OCI-M2 (cell line): ENCODE data around the gene PIK3CD.
"Not testable (repeated sequence)": the region's sequence is repeated elsewhere in the genome, so short reads cannot be mapped to it uniquely, and the experiment has no call there.

Experiments
- DNase-seq: peaks from one replicate; lab custom pipeline; 2025; ENCODE audit not compliant: unreplicated experiment; lab: John Stamatoyannopoulos, UW

Gene PIK3CD

DNA sequence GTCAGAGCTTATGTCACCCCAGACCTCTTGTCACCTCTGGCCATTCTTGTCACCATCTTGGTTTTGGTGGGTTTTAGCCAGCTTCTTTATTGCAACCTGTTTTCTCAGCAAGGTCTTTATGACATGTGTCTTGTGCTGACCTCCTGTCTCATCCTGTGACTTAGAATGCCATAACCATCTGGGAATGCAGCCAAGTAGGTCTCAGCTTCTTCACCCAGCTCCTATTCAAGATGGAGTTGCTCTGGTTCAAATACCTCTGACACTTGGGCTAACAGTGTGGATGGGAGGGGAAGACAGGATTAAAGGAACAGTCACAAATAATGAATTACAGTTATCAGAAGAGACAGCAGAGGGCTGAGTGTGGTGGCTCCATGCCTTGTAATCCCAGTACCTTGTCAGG, 30.5 kb upstream of the PIK3CD start:
- no peak for DNase-seq

DNA sequence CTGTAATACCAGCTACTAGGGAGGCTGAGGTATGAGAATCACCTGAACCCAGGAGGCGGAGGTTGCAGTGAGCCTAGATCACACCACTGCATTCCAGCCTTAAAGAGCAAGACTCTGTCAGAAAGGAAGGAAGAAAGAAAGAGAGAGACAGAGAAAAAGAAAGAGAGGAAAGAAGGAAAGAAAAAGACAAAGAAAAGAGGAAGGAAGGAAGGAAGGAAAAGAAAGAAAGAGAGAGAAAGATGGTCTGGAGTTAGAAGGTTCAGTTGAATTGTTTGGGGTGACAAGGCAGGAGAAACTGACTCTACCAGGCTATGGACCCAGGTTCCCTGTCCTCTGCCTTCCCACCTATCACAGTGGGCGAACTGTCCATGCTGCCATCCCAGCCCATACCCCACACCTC, 27.4 kb upstream of the PIK3CD start:
- DNase-seq: no peak

DNA sequence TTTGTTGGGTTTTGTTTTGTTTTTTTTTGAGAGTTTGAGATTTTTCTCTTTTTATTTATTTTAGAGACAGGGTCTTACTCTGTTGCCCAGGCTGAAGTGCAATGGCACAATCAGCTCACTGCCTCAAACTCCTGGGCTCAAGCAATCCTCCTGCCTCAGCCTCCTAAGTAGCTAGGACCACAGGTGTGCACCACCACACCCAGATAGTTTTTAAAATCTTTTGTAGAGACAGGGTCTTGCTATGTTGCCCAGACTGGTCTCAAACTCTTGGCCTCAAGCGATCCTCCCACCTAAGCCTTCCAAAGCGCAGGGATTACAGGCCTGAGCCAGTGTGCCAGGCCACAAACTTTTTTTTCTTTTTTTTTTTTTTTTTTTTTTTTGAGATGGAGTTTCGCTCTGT, 26.5 kb upstream of the PIK3CD start:
- DNase-seq: not testable (repeated sequence)

DNA sequence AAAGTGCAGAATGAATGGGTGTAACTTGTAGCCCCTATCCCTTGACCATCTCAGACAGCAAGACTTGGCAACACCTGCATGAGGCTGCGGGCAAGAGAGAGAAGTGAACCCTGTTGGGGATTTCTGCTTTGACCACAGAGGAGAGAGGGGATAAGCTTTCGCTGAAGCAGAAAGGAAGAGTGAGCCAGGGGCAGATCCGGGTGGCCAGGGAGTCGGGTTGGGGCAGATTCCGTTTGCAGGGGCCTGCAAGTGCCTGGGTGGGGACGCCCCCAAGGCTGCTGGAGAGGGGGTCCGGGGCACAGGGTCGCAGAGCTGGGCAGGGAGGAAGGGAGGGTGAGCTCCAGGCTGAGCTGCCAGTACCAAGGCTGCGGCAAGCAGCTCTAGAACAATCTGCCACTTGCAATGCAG, 25.3 kb upstream of the PIK3CD start:
- no peak for DNase-seq

DNA sequence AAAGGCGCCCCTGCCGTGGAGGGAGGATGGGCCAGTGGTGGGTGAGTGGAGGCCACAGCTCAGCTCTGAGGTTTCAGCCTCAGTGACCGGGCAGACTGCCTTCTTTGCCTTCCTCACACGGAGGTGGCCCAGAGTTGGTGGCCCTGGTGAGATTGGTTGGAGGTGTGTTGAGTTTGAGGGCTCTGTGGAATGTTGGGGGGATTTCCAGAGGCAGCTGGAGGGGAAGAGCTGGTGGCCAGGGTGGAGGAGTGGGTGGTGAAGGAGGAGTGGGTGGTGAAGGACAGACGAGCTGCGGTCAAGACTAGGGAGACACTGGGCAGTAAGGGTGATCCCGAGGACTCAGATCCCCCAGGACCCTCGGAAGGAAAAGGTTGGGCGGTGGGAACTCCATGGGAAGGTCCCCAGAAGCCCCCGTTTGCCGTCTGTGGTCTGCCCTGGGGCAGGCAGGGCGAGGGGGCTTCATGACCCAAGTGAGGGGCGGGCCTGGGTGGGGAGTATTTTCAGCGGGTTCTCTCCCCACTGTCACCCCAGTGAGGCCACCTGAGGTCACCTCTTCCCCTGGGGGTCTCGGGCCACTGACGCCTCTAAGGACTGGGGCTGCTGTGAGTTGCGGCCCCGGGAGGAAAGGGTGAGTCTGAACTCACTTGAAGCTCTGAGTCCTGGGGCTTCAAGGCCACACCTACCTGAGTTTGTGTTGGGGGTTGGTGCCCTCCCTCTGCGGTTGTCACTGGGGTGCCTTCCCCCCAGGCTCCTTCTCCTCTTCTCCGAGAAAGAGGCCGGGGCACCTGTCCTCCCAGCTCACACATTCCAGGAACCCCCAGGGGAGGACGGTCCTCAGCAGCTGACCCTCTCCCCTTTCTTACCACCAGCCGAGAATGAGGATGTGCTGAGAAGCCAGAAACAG, 22.7 kb upstream of the PIK3CD start:
- no peak for DNase-seq

DNA sequence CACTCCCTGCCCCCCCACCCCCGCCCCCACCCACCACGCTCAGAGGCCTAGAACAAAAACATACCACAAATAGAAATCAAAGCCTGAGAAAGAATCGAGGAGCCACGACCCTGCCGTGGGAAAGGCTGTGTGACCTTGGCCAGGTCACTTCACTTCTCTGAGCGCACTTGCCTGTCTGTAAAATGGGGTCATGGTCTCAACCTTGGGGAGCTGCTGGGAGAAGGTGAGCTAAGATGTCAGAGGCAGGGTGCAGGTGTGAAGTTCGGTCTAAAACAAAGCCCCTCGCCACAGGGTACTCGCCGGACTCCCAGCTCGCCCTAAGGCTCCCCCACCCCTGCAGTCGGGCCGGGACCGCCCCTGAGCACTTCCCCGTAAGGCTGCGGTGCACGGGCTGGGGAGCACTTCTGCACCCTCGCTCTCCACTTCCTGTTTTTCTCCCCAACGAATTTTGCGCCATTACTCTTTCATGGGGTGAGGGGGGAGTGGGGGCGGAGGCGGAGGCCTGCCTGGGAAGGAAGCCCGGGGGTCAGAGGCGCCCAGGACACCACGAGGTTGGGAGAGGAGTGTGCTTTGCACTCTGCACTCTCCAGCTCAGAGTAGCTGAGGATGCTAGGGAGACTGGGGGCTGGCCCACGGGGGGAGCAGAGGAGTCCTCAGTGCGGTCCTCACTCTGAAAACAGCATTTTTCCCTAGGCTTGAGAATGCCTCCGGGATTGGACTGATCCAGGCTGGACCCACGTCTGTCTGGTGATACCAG, 21.9 kb upstream of the PIK3CD start:
- DNase-seq: no peak

DNA sequence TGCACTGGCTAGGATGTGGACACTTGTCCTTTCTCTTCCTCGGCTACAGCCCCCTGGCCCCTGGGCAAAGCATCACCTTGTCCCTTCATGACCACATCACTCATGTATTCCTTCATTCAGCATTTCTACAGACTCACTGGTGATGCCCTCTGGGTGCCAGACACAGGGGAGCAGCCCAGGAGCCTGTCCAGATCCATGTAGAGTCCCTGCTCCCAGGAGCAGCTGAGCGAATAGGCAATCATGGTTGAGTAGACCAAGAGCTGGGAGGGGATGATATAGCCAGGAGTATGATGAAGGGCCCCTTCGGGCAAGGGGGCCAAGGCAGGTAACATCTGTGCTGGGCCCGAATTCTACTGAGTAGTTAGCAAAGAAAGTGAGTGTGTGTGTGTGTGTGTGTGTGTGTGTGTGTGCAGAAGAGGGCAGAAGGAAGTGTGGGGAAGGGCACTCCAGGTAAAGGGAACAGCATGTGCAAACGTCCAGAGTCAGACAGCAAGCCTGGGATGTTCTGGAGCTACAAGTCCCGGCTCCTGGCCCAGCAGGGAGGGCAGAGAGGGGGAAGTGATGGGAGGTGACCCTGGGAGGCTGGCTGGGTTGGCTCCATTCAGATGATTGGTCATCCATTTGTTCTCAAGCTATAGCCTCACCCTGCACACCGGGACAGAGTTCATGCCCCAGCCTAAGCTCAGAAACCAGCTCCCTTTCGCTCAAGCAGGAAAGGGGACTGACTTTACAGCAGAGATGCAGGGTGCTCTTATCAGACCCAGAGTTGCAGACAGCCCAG, 21.0 kb upstream of the PIK3CD start:
- no peak for DNase-seq

DNA sequence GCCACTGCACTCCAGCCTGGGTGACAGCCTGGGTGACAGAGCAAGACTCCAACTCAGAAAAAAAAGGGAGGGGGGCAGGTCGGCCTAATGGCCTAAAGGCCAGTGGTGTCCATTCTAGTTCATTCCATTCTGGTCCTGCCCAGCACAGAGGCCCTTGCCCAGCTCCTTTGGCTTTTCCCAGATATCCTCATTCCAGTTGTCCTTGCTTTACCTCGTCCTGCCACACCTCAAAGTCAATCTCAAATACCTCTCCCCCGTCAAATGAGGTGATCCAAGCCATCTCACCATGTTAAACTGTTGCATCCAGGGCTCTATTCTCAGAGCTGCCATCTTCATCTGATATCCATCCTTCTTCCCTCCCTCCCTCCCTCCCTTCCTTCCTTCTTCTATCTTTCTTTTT, 19.9 kb upstream of the PIK3CD start:
- no peak for DNase-seq

DNA sequence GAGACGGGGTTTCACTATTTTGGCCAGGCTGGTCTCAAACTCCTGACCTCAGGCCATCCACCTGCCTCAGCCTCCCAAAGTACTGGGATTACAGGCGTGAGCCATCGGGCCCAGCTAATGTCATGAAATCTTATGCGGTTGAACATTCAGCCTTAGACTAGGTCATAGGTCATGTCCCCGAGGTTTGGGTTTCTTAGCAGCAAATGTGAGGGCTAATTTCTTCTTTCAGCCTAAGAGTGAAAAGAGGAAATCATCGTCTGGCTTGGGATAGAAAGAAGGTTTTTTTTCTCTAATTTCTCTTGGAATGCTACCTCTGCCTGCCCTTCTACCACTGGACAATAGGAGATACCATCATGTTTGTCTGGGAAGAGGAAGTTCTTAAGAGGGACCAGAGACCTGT, 18.0 kb upstream of the PIK3CD start:
- no peak for DNase-seq

DNA sequence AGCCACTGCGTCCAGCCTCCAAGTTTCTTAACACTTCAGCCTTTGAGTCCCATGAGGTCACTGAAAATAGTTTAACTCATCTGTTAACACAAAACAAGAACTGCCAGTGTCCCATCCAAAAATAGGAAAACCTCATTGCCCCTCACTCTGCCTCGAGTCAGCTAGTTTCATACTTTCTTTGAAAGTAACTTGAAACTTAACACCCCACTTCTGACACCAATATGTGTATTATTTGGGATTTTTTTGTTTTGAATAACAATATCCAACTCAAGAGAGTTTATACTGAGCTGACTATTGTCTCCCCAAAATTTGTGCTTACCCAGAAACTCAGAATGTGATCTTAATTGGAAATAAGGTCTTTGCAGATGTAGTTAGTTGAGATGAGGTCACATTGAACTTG, 16.9 kb upstream of the PIK3CD start:
- DNase-seq: no peak

DNA sequence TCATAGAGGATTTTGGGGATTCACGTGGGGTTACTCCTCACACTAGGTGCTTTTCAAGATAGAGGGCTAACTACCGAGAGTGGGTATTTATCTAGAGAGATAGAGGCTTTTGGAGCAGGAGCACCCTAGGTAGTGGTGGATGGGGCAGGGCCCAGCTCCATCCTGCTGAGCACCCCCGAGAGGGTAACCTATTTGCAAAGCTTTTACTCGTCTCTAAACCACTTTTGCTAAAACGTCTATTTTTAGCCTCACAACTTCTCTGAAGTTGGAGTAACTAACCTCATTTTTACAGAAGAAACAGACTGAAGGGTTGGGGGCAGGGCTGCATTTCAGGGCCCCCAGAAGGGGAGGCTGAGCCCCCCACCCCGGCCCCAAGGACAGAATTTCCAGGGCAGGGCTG, 12.3 kb upstream of the PIK3CD start:
- no peak for DNase-seq

DNA sequence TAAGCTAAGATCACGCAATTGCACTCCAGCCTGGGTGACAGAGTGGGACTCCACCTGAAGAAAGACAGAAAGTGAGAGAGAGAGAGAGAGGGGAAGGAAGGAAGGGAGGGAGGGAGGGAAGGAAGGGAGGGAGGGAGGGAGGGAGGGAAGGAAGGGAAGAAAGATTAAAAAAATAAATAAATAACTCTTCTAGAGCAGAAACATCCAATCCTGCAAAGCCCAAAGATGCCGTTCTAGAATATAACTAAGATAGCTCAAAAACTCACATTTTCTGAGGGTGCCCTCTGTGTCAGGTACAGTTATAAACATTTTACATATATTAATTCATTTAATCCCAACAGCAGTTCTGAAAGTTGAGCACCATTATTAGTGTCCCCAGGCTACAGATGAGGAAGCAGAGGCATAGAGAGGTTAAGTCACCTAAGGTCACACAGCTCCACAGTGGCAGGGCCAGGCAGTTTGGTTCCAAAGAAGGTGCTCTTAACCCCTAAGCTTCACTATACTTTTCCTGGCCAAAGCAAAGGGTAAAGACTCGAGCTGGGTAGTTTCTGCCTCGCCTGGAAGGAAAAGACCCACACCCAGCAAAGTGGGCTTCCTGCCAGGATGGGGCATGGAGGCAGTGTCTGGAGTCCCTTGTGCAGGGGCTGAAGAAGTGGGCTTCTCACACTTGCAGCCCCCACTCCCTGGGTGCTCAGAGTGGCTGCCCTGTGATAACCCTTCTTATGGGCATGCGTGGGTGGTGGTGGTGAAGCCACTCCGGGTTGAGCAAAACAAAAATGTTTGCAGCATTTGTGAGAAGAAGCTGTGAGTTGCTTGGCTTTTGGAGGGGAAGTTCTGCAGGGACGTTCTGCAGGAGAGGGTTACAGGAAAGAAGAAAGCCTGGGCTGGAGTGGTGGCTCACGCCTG, 7.9 kb upstream of the PIK3CD start:
- DNase-seq: no peak

DNA sequence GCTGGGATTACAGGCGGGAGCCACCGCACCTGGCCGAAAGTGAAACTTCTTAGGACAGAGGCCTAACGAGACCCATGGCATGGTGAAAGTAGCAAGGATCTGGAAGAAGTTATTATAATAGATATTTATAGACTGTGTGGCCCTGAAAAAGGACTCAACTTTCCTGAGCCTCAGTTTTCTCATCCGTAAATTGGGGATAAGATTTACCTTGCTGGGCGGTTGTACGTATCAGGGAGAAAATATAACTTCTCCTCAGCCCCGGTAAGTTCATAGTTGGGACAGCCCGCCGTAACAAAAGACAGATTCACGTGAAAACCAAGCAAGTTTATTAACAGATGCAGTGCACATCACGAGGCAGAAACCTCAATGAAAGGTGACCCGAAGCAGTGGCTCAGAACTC, 5.5 kb upstream of the PIK3CD start:
- no peak for DNase-seq

DNA sequence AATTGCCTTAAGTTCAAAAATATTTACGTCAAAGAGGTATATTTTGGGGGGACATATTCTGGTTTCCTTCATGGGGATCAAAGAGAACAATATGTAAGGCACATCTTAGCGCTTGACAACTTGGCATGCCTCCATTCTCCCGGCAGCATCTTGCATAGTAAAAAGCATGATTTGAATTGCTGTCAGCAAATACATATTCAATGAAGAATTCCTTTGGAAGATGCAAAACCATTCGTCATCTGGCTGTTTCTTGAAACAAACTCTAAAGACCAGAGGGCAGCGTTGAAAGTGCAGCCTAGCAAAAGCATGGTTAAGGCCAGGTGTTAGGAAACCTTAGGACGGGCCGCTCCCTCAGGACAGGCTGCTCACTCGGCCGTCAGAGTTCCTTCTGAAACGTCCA, 3.4 kb upstream of the PIK3CD start:
- DNase-seq: no peak

DNA sequence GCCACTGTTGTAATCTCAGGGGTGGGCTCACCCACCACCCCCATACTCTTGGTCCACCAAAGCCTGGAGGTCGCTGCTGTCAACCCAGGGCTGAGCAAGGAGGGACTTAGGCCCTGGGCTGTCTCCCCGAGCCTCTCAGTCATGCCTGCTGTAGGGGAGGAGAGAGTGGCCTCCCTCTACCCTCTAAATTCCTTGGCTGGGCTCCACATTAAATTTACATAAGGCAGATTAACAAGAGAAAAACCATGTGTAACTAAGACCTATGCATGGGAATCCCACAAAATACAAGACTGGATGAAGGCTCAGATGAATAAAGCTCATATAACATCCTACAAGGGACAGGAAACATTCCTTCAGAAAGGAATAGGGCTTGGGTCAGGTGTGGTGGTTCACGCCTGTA, 1.8 kb upstream of the PIK3CD start:
- DNase-seq: no peak

DNA sequence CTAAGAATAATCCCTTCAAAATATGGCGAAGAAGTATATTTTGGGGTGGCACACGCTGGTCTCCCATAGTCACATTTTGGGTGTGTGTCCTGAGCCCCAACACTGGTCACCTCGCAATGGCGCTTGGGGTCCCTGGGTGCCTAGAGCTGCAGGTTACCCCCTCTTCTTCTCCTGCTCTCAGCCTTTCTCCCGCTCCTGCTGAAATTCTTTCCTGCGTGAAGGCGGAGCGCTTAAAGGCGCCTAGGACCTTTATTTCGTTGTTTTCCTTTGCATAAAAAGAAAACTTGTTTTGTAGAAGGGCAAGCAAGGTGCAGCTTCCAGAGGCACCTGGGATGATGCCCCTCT, 339 bp upstream of the PIK3CD start:
- no peak for DNase-seq

DNA sequence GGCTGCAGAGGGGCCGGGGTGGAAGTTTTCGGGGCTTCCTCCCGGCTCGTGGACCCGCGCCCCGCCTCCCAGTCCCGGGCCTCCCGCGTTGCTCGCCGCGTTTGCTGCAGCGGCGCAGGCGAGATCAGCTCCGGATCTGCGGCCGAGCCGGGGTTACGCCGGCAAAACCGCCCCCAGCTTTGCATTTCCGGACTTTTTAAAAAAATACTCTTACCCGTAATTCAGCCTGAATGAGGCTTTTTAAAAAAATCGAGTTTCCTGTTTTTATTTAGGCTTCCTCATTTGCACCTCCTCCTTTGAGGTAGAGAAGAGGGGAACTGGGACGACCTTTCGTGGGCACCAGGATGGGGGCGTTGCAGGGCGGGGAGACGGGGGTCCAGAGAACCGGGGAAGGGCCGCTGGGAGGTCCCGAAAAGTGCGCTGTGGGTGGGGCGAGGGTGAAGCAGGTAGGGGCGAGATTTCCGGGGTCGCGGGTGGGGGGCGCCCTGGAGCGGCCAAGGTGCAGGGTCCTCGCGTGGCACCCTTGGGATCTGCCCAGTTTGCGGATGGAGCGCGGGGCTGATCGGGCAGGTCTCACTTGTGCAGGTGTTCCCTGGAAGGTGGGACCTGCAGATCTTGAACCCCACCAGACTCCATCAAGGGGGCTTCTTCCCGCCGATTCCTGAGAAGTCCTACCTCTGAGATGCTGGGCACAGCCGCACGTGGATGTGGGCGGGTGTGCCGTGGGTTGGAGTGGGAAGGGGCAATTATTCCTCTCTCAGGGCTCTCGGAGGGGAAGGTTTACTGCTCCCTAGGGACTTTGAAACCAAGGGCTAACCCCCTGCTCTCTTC, 1.1 kb downstream of the PIK3CD start:
- no peak for DNase-seq

DNA sequence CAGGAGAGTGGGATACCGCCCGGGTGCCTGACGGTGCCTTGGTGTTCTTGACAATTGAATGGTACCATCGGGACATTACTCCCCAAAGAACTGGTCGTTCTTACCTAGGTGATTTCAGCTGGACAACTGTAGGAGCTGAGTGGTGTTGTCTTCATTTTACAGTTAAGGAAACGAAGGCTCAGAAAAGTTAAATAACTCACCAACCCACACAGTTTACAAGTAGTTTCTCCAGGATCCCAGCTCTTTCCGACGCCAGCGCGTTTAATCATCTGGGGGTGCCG, 1.6 kb downstream of the PIK3CD start:
- DNase-seq: no peak

DNA sequence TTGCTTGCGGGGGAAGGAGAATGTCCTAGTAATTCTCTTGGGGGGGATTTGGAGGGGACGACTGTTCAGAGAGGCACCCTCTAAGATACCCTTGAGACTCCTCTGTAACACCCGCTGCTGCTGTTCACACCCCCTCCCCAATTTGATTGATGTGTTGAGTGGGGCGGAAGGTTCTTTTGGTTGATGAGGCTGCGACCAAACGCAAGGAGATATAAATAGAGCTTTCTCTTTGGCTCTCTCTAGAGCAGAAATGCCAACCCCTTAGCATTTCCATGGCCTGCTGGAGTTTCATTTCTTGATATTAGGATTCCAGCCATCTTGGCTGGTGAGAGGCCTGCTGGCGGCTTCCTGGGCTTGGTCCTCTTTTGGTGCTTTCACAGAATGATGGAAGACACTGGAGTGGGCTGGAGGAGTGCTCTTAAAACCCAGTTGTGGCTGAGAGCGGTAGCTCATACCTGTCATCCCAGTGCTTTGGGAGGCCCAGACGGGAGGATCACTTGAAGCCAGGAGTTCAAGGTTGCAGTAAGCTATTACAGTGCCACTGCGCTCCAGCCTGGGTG, 2.0 kb downstream of the PIK3CD start:
- DNase-seq: no peak
